HepG2 (cell line): Measurements from ENCODE around the gene SNAPIN. TPM values are rescaled to one million over a fixed set of nuclear protein-coding genes. Genes with fewer than 3 reads are reported as not detected.

Source experiments
- AHR ChIP-seq: IDR thresholded peaks from 2 replicates; pipeline ENCODE4 v1.6.1; 2018; ENCODE audit warnings: missing genetic modification reagents, missing compliant biosample characterization
- ATAD3A ChIP-seq: sonication (generic); formaldehyde crosslinking; IDR thresholded peaks from 2 replicates; pipeline ENCODE4 v1.4.0; 2020; ENCODE audit warnings: missing genetic modification reagents
- DMAP1 ChIP-seq: IDR thresholded peaks from 2 replicates; pipeline ENCODE4 v1.6.1; 2016
- FOXM1 ChIP-seq: sonication (generic); formaldehyde crosslinking; IDR thresholded peaks from 2 replicates; pipeline ENCODE4 v1.5.0; 2020; ENCODE audit warnings: missing genetic modification reagents
- GATAD1 ChIP-seq: IDR thresholded peaks from 2 replicates; pipeline ENCODE4 v1.6.1; 2016; ENCODE audit warnings: missing genetic modification reagents, missing compliant biosample characterization
- GATAD2A ChIP-seq: IDR thresholded peaks from 2 replicates; pipeline ENCODE4 v1.6.1; 2016
- KMT2A ChIP-seq: sonication (generic); formaldehyde crosslinking; IDR thresholded peaks from 2 replicates; pipeline ENCODE4 v1.4.0; 2020; ENCODE audit warnings: missing genetic modification reagents
- NCOR1 ChIP-seq: fragments of 200-600 bp; sonication (generic); IDR thresholded peaks from 2 replicates; pipeline ENCODE4 v1.7.0; 2017; ENCODE audit warnings: antibody characterized with exemption, low read length, borderline replicate concordance
- NFE2 ChIP-seq: sonication (generic); formaldehyde crosslinking; IDR thresholded peaks from 2 replicates; pipeline ENCODE4 v1.4.0; 2020; ENCODE audit warnings: missing genetic modification reagents
- NFKB2 ChIP-seq: sonication (generic); formaldehyde crosslinking; IDR thresholded peaks from 2 replicates; pipeline ENCODE4 v1.4.0; 2020; ENCODE audit warnings: missing genetic modification reagents, borderline replicate concordance
- NR2F2 ChIP-seq: IDR thresholded peaks from 2 replicates; pipeline ENCODE4 v1.6.1; 2012; ENCODE audit warnings: low read depth, inconsistent platforms, borderline replicate concordance
- PAX8 ChIP-seq: sonication (generic); formaldehyde crosslinking; IDR thresholded peaks from 2 replicates; pipeline ENCODE4 v1.8.0; 2022; ENCODE audit warnings: mild to moderate bottlenecking, missing genetic modification reagents, borderline replicate concordance
- REPIN1 ChIP-seq: sonication (generic); formaldehyde crosslinking; IDR thresholded peaks from 2 replicates; pipeline ENCODE4 v1.8.0; 2022; ENCODE audit warnings: missing genetic modification reagents, low read depth, mild to moderate bottlenecking, borderline replicate concordance
- SMYD3 ChIP-seq: sonication (generic); formaldehyde crosslinking; IDR thresholded peaks from 2 replicates; pipeline ENCODE4 v1.8.1; 2023; ENCODE audit warnings: mild to moderate bottlenecking, missing genetic modification reagents
- SNAI1 ChIP-seq: sonication (generic); formaldehyde crosslinking; IDR thresholded peaks from 2 replicates; pipeline ENCODE4 v1.5.0; 2020; ENCODE audit warnings: mild to moderate bottlenecking, missing genetic modification reagents, borderline replicate concordance
- U2AF1 ChIP-seq: fragments of 200-400 bp; formaldehyde crosslinking; optimal IDR thresholded peaks from 2 replicates; pipeline ENCODE3; 2017; ENCODE audit warnings: mild to moderate bottlenecking, low read depth, low read length
- U2AF2 ChIP-seq: fragments of 200-400 bp; formaldehyde crosslinking; IDR thresholded peaks from 2 replicates; pipeline ENCODE4 v1.6.1; 2017; ENCODE audit warnings: low read depth, mild to moderate bottlenecking, low read length
- ZHX1 ChIP-seq: sonication (generic); formaldehyde crosslinking; IDR thresholded peaks from 2 replicates; pipeline ENCODE4 v1.8.1; 2022; ENCODE audit warnings: low read depth, mild to moderate bottlenecking, missing genetic modification reagents
- ZNF296 ChIP-seq: sonication (generic); formaldehyde crosslinking; conservative IDR thresholded peaks from 2 replicates; pipeline ENCODE4 v1.5.0; 2020; ENCODE audit warnings: mild to moderate bottlenecking, missing genetic modification reagents
- ZNF510 ChIP-seq: sonication (generic); formaldehyde crosslinking; IDR thresholded peaks from 2 replicates; pipeline ENCODE4 v1.4.0; 2020; ENCODE audit warnings: low read depth, mild to moderate bottlenecking, missing genetic modification reagents
- ZNF512B ChIP-seq: sonication (generic); formaldehyde crosslinking; IDR thresholded peaks from 2 replicates; pipeline ENCODE4 v1.5.1; 2020; ENCODE audit warnings: missing genetic modification reagents, mild to moderate bottlenecking, borderline replicate concordance
- ZNF543 ChIP-seq: sonication (generic); formaldehyde crosslinking; IDR thresholded peaks from 2 replicates; pipeline ENCODE4 v1.4.0; 2020; ENCODE audit warnings: mild to moderate bottlenecking, missing genetic modification reagents
- ZNF644 ChIP-seq: IDR thresholded peaks from 2 replicates; pipeline ENCODE4 v1.6.1; 2016; ENCODE audit warnings: low read depth
- ZNF773 ChIP-seq: sonication (generic); formaldehyde crosslinking; IDR thresholded peaks from 2 replicates; pipeline ENCODE4 v1.4.0; 2020; ENCODE audit warnings: missing genetic modification reagents, borderline replicate concordance
- ZNF788 ChIP-seq: sonication (generic); formaldehyde crosslinking; IDR thresholded peaks from 2 replicates; pipeline ENCODE4 v1.5.0; 2020; ENCODE audit warnings: mild to moderate bottlenecking, missing genetic modification reagents, borderline replicate concordance
- ZSCAN9 ChIP-seq: IDR thresholded peaks from 2 replicates; pipeline ENCODE4 v1.6.1; 2016; ENCODE audit warnings: borderline replicate concordance
- polyA plus RNA-seq, 8 experiments: library from polyadenylated mRNA; depleted of rRNA in 3 of 8; stranded (reverse) in 7 of 8; unstranded in 1 of 8; fragments of >200 nt; fragmentation: Illumina TruSeq in 4 of 8; extraction: Trizol in 4 of 8; gene quantifications; 2 replicates each; pipeline versions ENCODE4 v1.2.1 to v1.2.3, GENCODE V29; 2011 to 2016; ENCODE audit warnings: low read depth in 4 of 8, missing spikeins in 1 of 8, mixed read lengths in 1 of 8; ENCODE audit not compliant: insufficient read depth in 1 of 8
- total RNA-seq, 5 experiments: library from RNA; depleted of rRNA; stranded (reverse); fragments of >200 nt; fragmentation: Illumina TruSeq; extraction: Trizol; gene quantifications; 2 replicates each; pipeline ENCODE4 v1.2.3, GENCODE V29; 2016; ENCODE audit warnings: low read depth in 1 of 5

Gene SNAPIN
- total and polyA plus RNA-seq, 2 of the 13 experiments (the other 11 are each of a cell fraction or from before 2014, with no cell fraction given) = 23.9 to 25.7 TPM

- TF ChIP-seq ZNF512B (CRISPR knock-in tag) (0 out of 2 replicates have a peak, but pooled peaks have one; percentile 27), KMT2A (CRISPR knock-in tag) (peak; percentile 39; the same call in 1 of the 2 replicates), NCOR1 (peak; percentile 65), FOXM1 (CRISPR knock-in tag) (no peak), ZSCAN9 (CRISPR knock-in tag) (peak; percentile 81), U2AF2 (no peak), REPIN1 (CRISPR knock-in tag) (peak; percentile 84), ZNF788 (CRISPR knock-in tag) (peak; percentile 91; the same call in 1 of the 2 replicates), ZNF510 (CRISPR knock-in tag) (no peak), ZNF543 (peak; percentile 68; the same call in 1 of the 2 replicates), ZNF644 (CRISPR knock-in tag) (no peak), PAX8 (CRISPR knock-in tag) (no peak), SNAI1 (CRISPR knock-in tag) (no peak), GATAD1 (peak; percentile 76), ZHX1 (CRISPR knock-in tag) (peak; percentile 99), ZNF773 (CRISPR knock-in tag) (no peak), AHR (CRISPR knock-in tag) (no peak; the same call in 1 of the 2 replicates), ATAD3A (CRISPR knock-in tag) (no peak), NFKB2 (no peak; the same call in 1 of the 2 replicates), SMYD3 (CRISPR knock-in tag) (peak; percentile 81; the same call in 1 of the 2 replicates), DMAP1 (CRISPR knock-in tag) (peak; percentile 88), NFE2 (CRISPR knock-in tag) (no peak), GATAD2A (CRISPR knock-in tag) (peak; percentile 53; the same call in 1 of the 2 replicates), ZNF296 (CRISPR knock-in tag) (0 out of 2 replicates have a peak, but pooled peaks have one; percentile 46), U2AF1 (peak; percentile 78), NR2F2 (no peak)
These were observed 24.5 kb upstream of the SNAPIN start, which contains the start of gene CHTOP (continued) for GRCh38 chr1:153633754-153634665.
